HepG2 (cell line): ENCODE results near the gene FXYD6. TPM values are rescaled to one million over a fixed set of nuclear protein-coding genes. Genes with fewer than 3 reads are reported as not detected.

Source experiments
- ATAC-seq: fragments of 200-7000 bp; cut with Tn5 transposase; 3 replicates; pipeline ENCODE4 v1.9.1; 2020; ENCODE audit warnings: mild to moderate bottlenecking, moderate library complexity
- BruUV-seq: library from RNA; stranded (reverse); fragments of 400-500 nt; replicated peaks from 2 replicates; lab custom pipeline; 2021; lab: Mats Ljungman, UMichigan
- CTCF ChIA-PET: fragments of 300-600 bp; formaldehyde crosslinking; extraction: SDS; loops from one replicate; lab custom pipeline; 2021; ENCODE audit warnings: low total read pairs, inconsistent platforms, low intra/inter-chr PET ratio; lab: Yijun Ruan, JAX
- POLR2A ChIA-PET: fragments of 350-600 bp; sonication (Branson Sonifier 250); formaldehyde crosslinking; loops from one replicate; lab custom pipeline; 2020; ENCODE audit warnings: antibody characterized with exemption, inconsistent platforms; lab: Yijun Ruan, JAX
- DNase-seq: peaks from one replicate; pipeline ENCODE4 v3.0.0-alpha.2; 2015; ENCODE audit warnings: low spot score
- FAIRE-seq: peaks from 3 replicates; lab custom pipeline; 2011; peaks lifted over from hg19 to GRCh38; lab: Jason Lieb, UNC
- H2AFZ ChIP-seq: one replicate; pipeline ENCODE4 v1.6.1; 2011; ENCODE audit warnings: low read length, inconsistent platforms
- H3K27ac ChIP-seq: fragments of 300-600 bp; 3 replicates; pipeline ENCODE4 v1.8.0; 2011; ENCODE audit warnings: mixed run types, mild to moderate bottlenecking, mixed read lengths, low read length, inconsistent platforms; ENCODE audit not compliant: insufficient read depth; ENCODE audit errors: extremely low read length
- H3K27me3 ChIP-seq, 2 experiments: fragments of 200-600 bp in 1 of 2; 2 replicates in 1 of 2; 3 replicates in 1 of 2; pipeline versions ENCODE4 v1.6.0 to v1.8.0; 2011; ENCODE audit warnings: low read length in 2 of 2, mild to moderate bottlenecking in 2 of 2, moderate library complexity in 2 of 2, inconsistent platforms in 1 of 2; ENCODE audit not compliant: insufficient read depth in 2 of 2, control insufficient read depth in 1 of 2
- H3K36me3 ChIP-seq, 2 experiments: fragments of 200-600 bp in 1 of 2; replicated peaks in 1 of 2; 2 replicates in 1 of 2; 3 replicates in 1 of 2; pipeline versions ENCODE4 v1.5.1 to v1.8.0; 2011; ENCODE audit warnings: low read length in 2 of 2, inconsistent platforms in 1 of 2; ENCODE audit not compliant: insufficient read depth in 2 of 2, control insufficient read depth in 1 of 2
- H3K4me1 ChIP-seq: 2 replicates; pipeline ENCODE4 v1.5.1; 2012; ENCODE audit warnings: low read length, inconsistent platforms; ENCODE audit not compliant: insufficient read depth
- H3K4me2 ChIP-seq: 2 replicates; pipeline ENCODE4 v1.6.0; 2011; ENCODE audit warnings: low read depth, low read length, inconsistent platforms
- H3K4me3 ChIP-seq, 3 experiments: fragments of 200-600 bp in 1 of 3; sonication (generic), shearing (Covaris generic) in 1 of 3; replicated peaks in 1 of 3; 2 replicates each; pipeline ENCODE4 v1.5.1; 2011 to 2016; ENCODE audit warnings: low read length in 3 of 3, inconsistent platforms in 2 of 3, low read depth in 2 of 3, mild to moderate bottlenecking in 2 of 3, control low read depth in 1 of 3, mixed read lengths in 1 of 3; ENCODE audit not compliant: insufficient read depth in 1 of 3
- H3K79me2 ChIP-seq: one replicate; pipeline ENCODE4 v1.6.1; 2011; ENCODE audit warnings: low read length, inconsistent platforms; ENCODE audit not compliant: insufficient read depth
- H3K9ac ChIP-seq: 2 replicates; pipeline ENCODE4 v1.6.0; 2011; ENCODE audit warnings: mild to moderate bottlenecking, low read depth, low read length, inconsistent platforms; ENCODE audit not compliant: insufficient read depth
- H3K9me3 ChIP-seq: 2 replicates; pipeline ENCODE4 v1.5.1; 2012; ENCODE audit warnings: mild to moderate bottlenecking, low read length
- H4K20me1 ChIP-seq: 2 replicates; pipeline ENCODE4 v1.6.0; 2011; ENCODE audit warnings: inconsistent platforms, mild to moderate bottlenecking, low read length, moderate library complexity; ENCODE audit not compliant: insufficient read depth
- JUN ChIP-seq: sonication (generic); formaldehyde crosslinking; IDR thresholded peaks from 2 replicates; pipeline ENCODE4 v1.4.0; 2020; ENCODE audit warnings: mild to moderate bottlenecking, missing genetic modification reagents
- NAIF1 ChIP-seq: sonication (generic); formaldehyde crosslinking; IDR thresholded peaks from 2 replicates; pipeline ENCODE4 v1.5.0; 2020; ENCODE audit warnings: mild to moderate bottlenecking, missing genetic modification reagents, borderline replicate concordance
- PHB2 ChIP-seq: fragments of 450-650 bp; IDR thresholded peaks from 2 replicates; pipeline ENCODE4 v1.6.1; 2018; ENCODE audit not compliant: partially characterized antibody
- SRSF4 ChIP-seq: fragments of 200-400 bp; formaldehyde crosslinking; IDR thresholded peaks from one replicate; pipeline ENCODE4 v1.6.1; 2018; ENCODE audit warnings: mild to moderate bottlenecking, low read depth, low read length, moderate library complexity; ENCODE audit not compliant: poor library complexity, severe bottlenecking
- XBP1 ChIP-seq: sonication (generic); formaldehyde crosslinking; IDR thresholded peaks from 2 replicates; pipeline ENCODE4 v1.5.0; 2020; ENCODE audit warnings: missing genetic modification reagents
- ZNF207 ChIP-seq: fragments of 450-650 bp; IDR thresholded peaks from 2 replicates; pipeline ENCODE4 v1.6.1; 2016; ENCODE audit warnings: antibody characterized with exemption, borderline replicate concordance
- ZNF362 ChIP-seq: sonication (generic); formaldehyde crosslinking; IDR thresholded peaks from 2 replicates; pipeline ENCODE4 v1.4.0; 2020; ENCODE audit warnings: missing genetic modification reagents, mild to moderate bottlenecking, borderline replicate concordance
- ZNF607 ChIP-seq: sonication (generic); formaldehyde crosslinking; IDR thresholded peaks from 2 replicates; pipeline ENCODE4 v1.5.1; 2020; ENCODE audit warnings: missing genetic modification reagents, mild to moderate bottlenecking, borderline replicate concordance
- ZNF788 ChIP-seq: sonication (generic); formaldehyde crosslinking; IDR thresholded peaks from 2 replicates; pipeline ENCODE4 v1.5.0; 2020; ENCODE audit warnings: mild to moderate bottlenecking, missing genetic modification reagents, borderline replicate concordance
- WGBS: methylation state at CpG from one replicate; pipeline ENCODE4 v1.1.6; 2017; ENCODE audit warnings: low lambda C conversion rate; 5-methylcytosine and 5-hydroxymethylcytosine counted together
- in situ Hi-C: cut with HindIII; loops from 2 replicates; pipeline ENCODE4 v1.10.0; 2017; ENCODE audit warnings: low pct_unique_long_range_greater_than_20kb; ENCODE audit not compliant: extremely low pct_ligation_motif_present
- intact Hi-C: fragments of 100-400 bp; cut with micrococcal nuclease; formaldehyde crosslinking; loops from one replicate; pipeline ENCODE4 v1.10.0; 2022; ENCODE audit not compliant: unreplicated experiment
- polyA plus RNA-seq, 8 experiments: library from polyadenylated mRNA; depleted of rRNA in 3 of 8; stranded (reverse) in 7 of 8; unstranded in 1 of 8; fragments of >200 nt; fragmentation: Illumina TruSeq in 4 of 8; extraction: Trizol in 4 of 8; gene quantifications; 2 replicates each; pipeline versions ENCODE4 v1.2.1 to v1.2.3, GENCODE V29; 2011 to 2016; ENCODE audit warnings: low read depth in 4 of 8, missing spikeins in 1 of 8, mixed read lengths in 1 of 8; ENCODE audit not compliant: insufficient read depth in 1 of 8
- total RNA-seq, 5 experiments: library from RNA; depleted of rRNA; stranded (reverse); fragments of >200 nt; fragmentation: Illumina TruSeq; extraction: Trizol; gene quantifications; 2 replicates each; pipeline ENCODE4 v1.2.3, GENCODE V29; 2016; ENCODE audit warnings: low read depth in 1 of 5
- TF ChIP-seq, protein P1 (sequence below): sonication (generic); formaldehyde crosslinking; IDR thresholded peaks from 2 replicates; pipeline ENCODE4 v1.4.0; 2020; ENCODE audit warnings: missing genetic modification reagents, borderline replicate concordance

The FXYD6 gene
- total and polyA plus RNA-seq, 2 of the 13 experiments (the other 11 are each of a cell fraction or from before 2014, with no cell fraction given), result not detected

GRCh38 chr11:117861151-117862018 is 15.1 kb downstream of the FXYD6 start:
- no peak for TF ChIP-seq PHB2
- no peak for TF ChIP-seq ZNF207
- TF ChIP-seq ZNF362 (CRISPR knock-in tag), result no peak
- TF ChIP-seq, protein P1, sequence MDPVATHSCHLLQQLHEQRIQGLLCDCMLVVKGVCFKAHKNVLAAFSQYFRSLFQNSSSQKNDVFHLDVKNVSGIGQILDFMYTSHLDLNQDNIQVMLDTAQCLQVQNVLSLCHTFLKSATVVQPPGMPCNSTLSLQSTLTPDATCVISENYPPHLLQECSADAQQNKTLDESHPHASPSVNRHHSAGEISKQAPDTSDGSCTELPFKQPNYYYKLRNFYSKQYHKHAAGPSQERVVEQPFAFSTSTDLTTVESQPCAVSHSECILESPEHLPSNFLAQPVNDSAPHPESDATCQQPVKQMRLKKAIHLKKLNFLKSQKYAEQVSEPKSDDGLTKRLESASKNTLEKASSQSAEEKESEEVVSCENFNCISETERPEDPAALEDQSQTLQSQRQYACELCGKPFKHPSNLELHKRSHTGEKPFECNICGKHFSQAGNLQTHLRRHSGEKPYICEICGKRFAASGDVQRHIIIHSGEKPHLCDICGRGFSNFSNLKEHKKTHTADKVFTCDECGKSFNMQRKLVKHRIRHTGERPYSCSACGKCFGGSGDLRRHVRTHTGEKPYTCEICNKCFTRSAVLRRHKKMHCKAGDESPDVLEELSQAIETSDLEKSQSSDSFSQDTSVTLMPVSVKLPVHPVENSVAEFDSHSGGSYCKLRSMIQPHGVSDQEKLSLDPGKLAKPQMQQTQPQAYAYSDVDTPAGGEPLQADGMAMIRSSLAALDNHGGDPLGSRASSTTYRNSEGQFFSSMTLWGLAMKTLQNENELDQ (CRISPR knock-in tag), result no peak
- no peak for TF ChIP-seq ZNF607 (CRISPR knock-in tag)
- TF ChIP-seq SRSF4, result no peak
- no peak for TF ChIP-seq JUN
- no peak for TF ChIP-seq ZNF788
- no peak for TF ChIP-seq NAIF1 (CRISPR knock-in tag)
- no peak for TF ChIP-seq XBP1
- peaks cover 4 to 43% of the 10 kb centered on the region in 2 experiments; a peak in 4 of 5 replicates for H3K27me3 ChIP-seq
- H3K79me2 ChIP-seq, result no peaks in the 10 kb centered on the region
- in situ Hi-C loops, result no loop called here
- BruUV-seq, result no TSS peak
- no peak for ATAC-seq
- no peaks in the 10 kb centered on the region for H3K36me3 ChIP-seq
- intact Hi-C loops, result no loop called here
- 3% methylated on average over 13 of the region's 13 CpGs for WGBS
- POLR2A ChIA-PET, result no interaction called here
- DNase-seq, result no peak
- H3K9ac ChIP-seq, result no peak overlapping the region
- H2AFZ ChIP-seq, result no peak overlapping the region
- H3K4me1 ChIP-seq, result no peaks in the 10 kb centered on the region
- H3K9me3 ChIP-seq, result no peaks in the 10 kb centered on the region
- H4K20me1 ChIP-seq, result no peaks in the 10 kb centered on the region
- H3K4me3 ChIP-seq, result no peak overlapping the region
- H3K27ac ChIP-seq, result no peak overlapping the region
- FAIRE-seq, result no peak
- CTCF ChIA-PET, result no interaction called here
- no peak overlapping the region for H3K4me2 ChIP-seq
